ENCODE results near the gene ARVCF. TPM values are rescaled to one million over a fixed set of nuclear protein-coding genes. Genes with fewer than 3 reads are reported as not detected.

The ARVCF gene
- total and polyA plus RNA-seq, 8 donors: 3.5 to 51.3 (median 13.6) TPM

- H3K36me3 ChIP-seq: peaks cover 14 to 52% (median 40%) of the 10 kb centered on the region in 4 donors
- intact Hi-C loops (cut with DNase I; ENCODE audit: low total_unique reads): no loop called here
- peaks cover 9 to 35% (median 25%) of the 10 kb centered on the region in 4 donors for H3K4me1 ChIP-seq
- H3K27ac ChIP-seq: no peak overlapping the region
- WGBS, 5 donors: 89 to 98% (median 94%) methylated on average over 12 to 33 of the region's 33 CpGs
- no peak overlapping the region for H3K4me3 ChIP-seq
- no peaks in the 10 kb centered on the region for H3K9me3 ChIP-seq
- no peak for DNase-seq
- H3K27me3 ChIP-seq: no peaks in the 10 kb centered on the region
- TF ChIP-seq POLR2A (IDR thresholded peaks at IDR 0.05): no peak
- no peak for TF ChIP-seq EP300 (IDR thresholded peaks at IDR 0.05)
- TF ChIP-seq CTCF (IDR thresholded peaks at IDR 0.05): no peak
- no peak for TF ChIP-seq POLR2AphosphoS5 (IDR thresholded peaks at IDR 0.05)
These were observed 35.3 kb downstream of the ARVCF start for GRCh38 chr22:19981171-19981960.

GRCh38 chr22:19980766-19981165, 35.9 kb downstream of the ARVCF start:
- no peak for DNase-seq
- TF ChIP-seq POLR2AphosphoS5 (IDR thresholded peaks at IDR 0.05): no peak
- no peak for TF ChIP-seq POLR2A (IDR thresholded peaks at IDR 0.05)
- no peak for TF ChIP-seq EP300 (IDR thresholded peaks at IDR 0.05)
- TF ChIP-seq CTCF (IDR thresholded peaks at IDR 0.05): no peak

GRCh38 chr22:19979712-19980493, 36.7 kb downstream of the ARVCF start:
- no peak overlapping the region for H3K4me3 ChIP-seq
- H3K36me3 ChIP-seq: peaks cover 14 to 52% (median 40%) of the 10 kb centered on the region in 4 donors
- no peak for DNase-seq
- WGBS, 5 donors: 92 to 95% (median 95%) methylated on average over 26 to 52 of the region's 52 CpGs
- no peaks in the 10 kb centered on the region for H3K27me3 ChIP-seq
- TF ChIP-seq EP300 (IDR thresholded peaks at IDR 0.05) (no peak), POLR2AphosphoS5 (IDR thresholded peaks at IDR 0.05) (no peak), CTCF (IDR thresholded peaks at IDR 0.05) (no peak), POLR2A (IDR thresholded peaks at IDR 0.05) (no peak)
- no peaks in the 10 kb centered on the region for H3K9me3 ChIP-seq
- H3K27ac ChIP-seq: no peak overlapping the region
- peaks cover 3 to 26% (median 14%) of the 10 kb centered on the region in 4 donors for H3K4me1 ChIP-seq
- intact Hi-C loops (cut with DNase I; ENCODE audit: low total_unique reads): loop anchor here (5.0 kb wide), 1 partner anchor 32 kb away; no protein-coding TSS in a partner anchor

More at GRCh38 chr22:19980766-19981165, 35.9 kb downstream of the ARVCF start:
- H3K9me3 ChIP-seq: no peaks in the 10 kb centered on the region
- H3K4me1 ChIP-seq: peaks cover 3 to 29% (median 19%) of the 10 kb centered on the region in 4 donors
- H3K4me3 ChIP-seq: no peak overlapping the region
- H3K36me3 ChIP-seq: peaks cover 14 to 52% (median 40%) of the 10 kb centered on the region in 4 donors
- H3K27ac ChIP-seq: no peak overlapping the region
- WGBS, 5 donors: 88 to 100% (median 94%) methylated on average over 3 to 7 of the region's 7 CpGs
- no peaks in the 10 kb centered on the region for H3K27me3 ChIP-seq
- intact Hi-C loops (cut with DNase I; ENCODE audit: low total_unique reads): no loop called here

GRCh38 chr22:19978748-19979147, 37.9 kb downstream of the ARVCF start:
- no peaks in the 10 kb centered on the region for H3K9me3 ChIP-seq
- no peak overlapping the region for H3K4me3 ChIP-seq
- H3K27ac ChIP-seq: no peak overlapping the region
- WGBS, 5 donors: 94 to 97% (median 95%) methylated on average over 13 to 17 of the region's 17 CpGs
- no peak for DNase-seq
- intact Hi-C loops (cut with DNase I; ENCODE audit: low total_unique reads): loop anchor here (5.0 kb wide), 1 partner anchor 34 kb away; no protein-coding TSS in a partner anchor
- peaks cover 4 to 24% (median 13%) of the 10 kb centered on the region in 4 donors for H3K4me1 ChIP-seq
- no peaks in the 10 kb centered on the region for H3K27me3 ChIP-seq
- H3K36me3 ChIP-seq: peaks cover 14 to 53% (median 41%) of the 10 kb centered on the region in 4 donors
- no peak for TF ChIP-seq POLR2AphosphoS5 (IDR thresholded peaks at IDR 0.05)
- no peak for TF ChIP-seq POLR2A (IDR thresholded peaks at IDR 0.05)
- TF ChIP-seq EP300 (IDR thresholded peaks at IDR 0.05): no peak
- TF ChIP-seq CTCF (IDR thresholded peaks at IDR 0.05): no peak
